NT2/D1 (cell line): ENCODE results near the gene VWA2.

ENCODE experiments used
- DNase-seq: peaks from one replicate; pipeline ENCODE4 v3.0.0-alpha.2; 2011; ENCODE audit warnings: low read depth, low spot score
- H3K27me3 ChIP-seq: 2 replicates; pipeline ENCODE4 v1.6.0; 2011; ENCODE audit warnings: mild to moderate bottlenecking; ENCODE audit not compliant: insufficient read length, insufficient read depth
- H3K36me3 ChIP-seq: 2 replicates; pipeline ENCODE4 v1.6.1; 2011; ENCODE audit warnings: mild to moderate bottlenecking, low read length, mixed read lengths; ENCODE audit not compliant: insufficient read depth, insufficient read length
- H3K4me1 ChIP-seq: 2 replicates; pipeline ENCODE4 v1.5.1; 2011; ENCODE audit not compliant: insufficient read depth, insufficient read length
- H3K4me3 ChIP-seq: 2 replicates; pipeline ENCODE4 v1.5.1; 2011; ENCODE audit warnings: low read depth; ENCODE audit not compliant: insufficient read length
- H3K9ac ChIP-seq: 2 replicates; pipeline ENCODE4 v1.6.0; 2011; ENCODE audit warnings: low read depth; ENCODE audit not compliant: insufficient read length
- H3K9me3 ChIP-seq: 2 replicates; pipeline ENCODE4 v1.5.1; 2011; ENCODE audit warnings: mild to moderate bottlenecking, low read length; ENCODE audit not compliant: insufficient read depth
- SUZ12 ChIP-seq: IDR thresholded peaks from 2 replicates; pipeline ENCODE4 v1.6.1; 2011; ENCODE audit not compliant: insufficient read length, insufficient read depth; ENCODE audit errors: extremely low read depth
- YY1 ChIP-seq: IDR thresholded peaks from 2 replicates; pipeline ENCODE4 v1.6.1; 2011; ENCODE audit not compliant: insufficient read length, insufficient read depth
- ZNF274 ChIP-seq: IDR thresholded peaks from 2 replicates; pipeline ENCODE4 v1.6.1; 2011; ENCODE audit warnings: mild to moderate bottlenecking, low read depth, low read length

VWA2 gene

GRCh38 chr10:114207349-114207748 lies 31.7 kb upstream of the VWA2 start:
- H3K4me1 ChIP-seq = peaks cover 3% of the 10 kb centered on the region
- DNase-seq = no peak
- H3K9me3 ChIP-seq = no peaks in the 10 kb centered on the region
- no peaks in the 10 kb centered on the region for H3K27me3 ChIP-seq
- H3K36me3 ChIP-seq = no peaks in the 10 kb centered on the region
- TF ChIP-seq ZNF274 = no peak
- TF ChIP-seq YY1 = no peak
- H3K9ac ChIP-seq = no peak overlapping the region
- H3K4me3 ChIP-seq = no peak overlapping the region

- Histone ChIP-seq H3K36me3 (no peaks in the 10 kb centered on the region), H3K9ac (no peak overlapping the region), H3K9me3 (no peaks in the 10 kb centered on the region), H3K27me3 (no peaks in the 10 kb centered on the region), H3K4me1 (peaks cover 3% of the 10 kb centered on the region), H3K4me3 (no peak overlapping the region)
- TF ChIP-seq YY1 = no peak
- TF ChIP-seq SUZ12 = no peak
- no peak for TF ChIP-seq ZNF274
- peak; percentile 43 for DNase-seq
Observed at GRCh38 chr10:114208351-114208750, 30.7 kb upstream of the VWA2 start.

GRCh38 chr10:114212153-114212552 lies 26.9 kb upstream of the VWA2 start:
- Histone ChIP-seq H3K4me1 (peaks cover 3% of the 10 kb centered on the region), H3K9me3 (no peaks in the 10 kb centered on the region), H3K27me3 (no peaks in the 10 kb centered on the region), H3K36me3 (no peaks in the 10 kb centered on the region), H3K4me3 (no peak overlapping the region), H3K9ac (no peak overlapping the region)
- TF ChIP-seq SUZ12 = no peak
- no peak for TF ChIP-seq YY1
- TF ChIP-seq ZNF274 = no peak
- DNase-seq = no peak

GRCh38 chr10:114215033-114215432 lies 24.0 kb upstream of the VWA2 start:
- Histone ChIP-seq H3K4me3 (no peak overlapping the region), H3K36me3 (no peaks in the 10 kb centered on the region), H3K27me3 (no peaks in the 10 kb centered on the region), H3K9me3 (no peaks in the 10 kb centered on the region), H3K4me1 (no peaks in the 10 kb centered on the region), H3K9ac (no peak overlapping the region)
- TF ChIP-seq ZNF274 (no peak), YY1 (no peak)
- DNase-seq = no peak

- Histone ChIP-seq H3K4me1 (no peaks in the 10 kb centered on the region), H3K9me3 (no peaks in the 10 kb centered on the region), H3K4me3 (no peak overlapping the region), H3K9ac (no peak overlapping the region), H3K36me3 (no peaks in the 10 kb centered on the region), H3K27me3 (no peaks in the 10 kb centered on the region)
- DNase-seq = no peak
- no peak for TF ChIP-seq ZNF274
- TF ChIP-seq YY1 = no peak
- no peak for TF ChIP-seq SUZ12
Observed at GRCh38 chr10:114220281-114220680, 18.8 kb upstream of the VWA2 start.

DNA sequence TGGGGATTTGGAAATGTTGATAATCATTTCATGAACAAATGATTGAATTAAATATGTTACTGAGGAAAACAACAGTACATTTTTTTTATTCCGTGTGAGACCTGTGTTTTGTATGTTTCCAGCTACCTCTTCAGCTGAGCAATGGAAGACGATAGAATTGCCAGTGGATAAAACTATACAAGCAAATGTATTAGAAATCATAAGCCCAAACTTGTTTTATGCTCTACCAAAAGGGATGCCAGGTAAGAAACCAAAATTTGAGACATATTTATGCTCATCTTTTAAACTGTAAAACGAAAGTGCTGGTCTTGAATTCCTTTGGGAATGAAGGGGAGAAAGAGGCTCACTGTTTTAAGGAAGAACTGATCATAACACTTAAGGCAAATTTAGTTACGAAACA lies 17.8 kb upstream of the VWA2 start:
- Histone ChIP-seq H3K36me3 (no peaks in the 10 kb centered on the region), H3K9me3 (no peaks in the 10 kb centered on the region), H3K27me3 (no peaks in the 10 kb centered on the region), H3K9ac (no peak overlapping the region), H3K4me1 (no peaks in the 10 kb centered on the region), H3K4me3 (no peak overlapping the region)
- TF ChIP-seq SUZ12 (no peak), YY1 (no peak), ZNF274 (no peak)
- DNase-seq = no peak

- DNase-seq = no peak
- Histone ChIP-seq H3K9ac (no peak overlapping the region), H3K9me3 (no peaks in the 10 kb centered on the region), H3K4me3 (no peak overlapping the region), H3K27me3 (no peaks in the 10 kb centered on the region), H3K4me1 (no peaks in the 10 kb centered on the region), H3K36me3 (no peaks in the 10 kb centered on the region)
- TF ChIP-seq SUZ12 (no peak), ZNF274 (no peak), YY1 (no peak)
Observed at GRCh38 chr10:114223066-114223465, 16.0 kb upstream of the VWA2 start.

- Histone ChIP-seq H3K27me3 (no peaks in the 10 kb centered on the region), H3K9me3 (no peaks in the 10 kb centered on the region), H3K9ac (no peak overlapping the region), H3K36me3 (no peaks in the 10 kb centered on the region), H3K4me1 (no peaks in the 10 kb centered on the region), H3K4me3 (no peak overlapping the region)
- DNase-seq = no peak
- TF ChIP-seq YY1 = no peak
- no peak for TF ChIP-seq SUZ12
- TF ChIP-seq ZNF274 = no peak
Observed at GRCh38 chr10:114228156-114228555, 10.9 kb upstream of the VWA2 start.
